ENCODE measurements around the gene ERFL. TPM values are rescaled to one million over a fixed set of nuclear protein-coding genes. Genes with fewer than 3 reads are reported as not detected.

ERFL gene
- polyA plus RNA-seq, 1 of the 3 experiments (the other 2 are of a cell fraction): 0.07 TPM

GRCh38 chr19:41933693-41934426 lies 5.6 kb upstream of the ERFL start:
- CTCF ChIA-PET: interaction anchor here (0.6 to 3.0 kb wide), 15 partner anchors 9 to 138 kb away, joined by 3 to 17 read pairs (median 3); partner anchors contain the start of gene ARHGEF1
- peaks cover 22% of the 10 kb centered on the region for H3K27me3 ChIP-seq (ENCODE audit: insufficient read depth)

More at GRCh38 chr19:41933693-41934426, 5.6 kb upstream of the ERFL start:
- Histone ChIP-seq H3K4me2 (no peak overlapping the region), H3K79me2 (ENCODE audit: insufficient read depth) (no peaks in the 10 kb centered on the region), H3F3A (replicated peaks; ENCODE audit: insufficient read depth) (no peaks in the 10 kb centered on the region), H4K20me1 (ENCODE audit: insufficient read depth) (0 out of 2 replicates have a peak, but pooled peaks cover 3% of the 10 kb centered on the region), H3K4me1 (ENCODE audit: control insufficient read depth in 1 of 2, insufficient read depth in 2 of 2, low read depth in 1 of 2, low read length in 1 of 2) (peaks cover 0 to 11% of the 10 kb centered on the region in 2 experiments; a peak in 2 of 4 replicates), H3K4me3 (ENCODE audit: low read depth in 2 of 2, low read length in 1 of 2) (no peak overlapping the region), H3K27ac (ENCODE audit: low read depth in 2 of 2, low read length in 1 of 2) (no peak overlapping the region), H3K36me3 (replicated peaks in 1 of 2; ENCODE audit: control insufficient read depth in 1 of 2, insufficient read depth in 2 of 2, low read length in 1 of 2) (no peaks in the 10 kb centered on the region), H2AFZ (ENCODE audit: low read depth) (no peak overlapping the region), H3K9me3 (no peaks in the 10 kb centered on the region), H3K9me2 (no peaks in the 10 kb centered on the region), H3K9ac (no peak overlapping the region)
- no peak for DNase-seq
- TF ChIP-seq EP300 (IDR thresholded peaks at IDR 0.05; ENCODE audit: borderline replicate concordance in 1 of 2, low read depth in 1 of 2, low read length in 1 of 2): no peak
- TF ChIP-seq IRF3 (IDR thresholded peaks at IDR 0.05; ENCODE audit: low read depth, low read length): no peak
- TF ChIP-seq RFX5 (IDR thresholded peaks at IDR 0.05; ENCODE audit: low read length): no peak
- no peak for TF ChIP-seq ZBTB33 (IDR thresholded peaks at IDR 0.05; ENCODE audit: borderline replicate concordance, low read depth)
- no peak for TF ChIP-seq RXRA (IDR thresholded peaks at IDR 0.05; ENCODE audit: borderline replicate concordance, low read depth)
- no peak for TF ChIP-seq GABPA (IDR thresholded peaks at IDR 0.05; ENCODE audit: low read depth)
- TF ChIP-seq CTCF (IDR thresholded peaks at IDR 0.05): no peak
- TF ChIP-seq RCOR1 (IDR thresholded peaks at IDR 0.05; ENCODE audit: low read length): no peak
- no peak for TF ChIP-seq PBX3 (IDR thresholded peaks at IDR 0.05)
- no peak for TF ChIP-seq RAD21 (IDR thresholded peaks at IDR 0.05; ENCODE audit: low read length)
- TF ChIP-seq CHD2 (IDR thresholded peaks at IDR 0.05; ENCODE audit: low read length, partially characterized antibody): no peak
- TF ChIP-seq POLR2AphosphoS5 (IDR thresholded peaks at IDR 0.05; ENCODE audit: low read depth, low read length): no peak
- TF ChIP-seq EZH2phosphoT487 (IDR thresholded peaks at IDR 0.05; ENCODE audit: borderline replicate concordance, low read depth): no peak
- TF ChIP-seq SIN3A (IDR thresholded peaks at IDR 0.05; ENCODE audit: borderline replicate concordance, low read depth, low read length): no peak
- TF ChIP-seq REST (IDR thresholded peaks at IDR 0.05; ENCODE audit: low read depth, low read length): no peak
- POLR2A ChIA-PET: interaction anchor here (0.9 kb wide), 1 partner anchor 50 kb away, joined by 3 read pairs; no protein-coding TSS in a partner anchor
- WGBS (ENCODE audit: low lambda C conversion rate): 58% methylated on average over 6 of the region's 7 CpGs
